ENCODE measurements around the gene LGALS1.

LGALS1 gene

DNA sequence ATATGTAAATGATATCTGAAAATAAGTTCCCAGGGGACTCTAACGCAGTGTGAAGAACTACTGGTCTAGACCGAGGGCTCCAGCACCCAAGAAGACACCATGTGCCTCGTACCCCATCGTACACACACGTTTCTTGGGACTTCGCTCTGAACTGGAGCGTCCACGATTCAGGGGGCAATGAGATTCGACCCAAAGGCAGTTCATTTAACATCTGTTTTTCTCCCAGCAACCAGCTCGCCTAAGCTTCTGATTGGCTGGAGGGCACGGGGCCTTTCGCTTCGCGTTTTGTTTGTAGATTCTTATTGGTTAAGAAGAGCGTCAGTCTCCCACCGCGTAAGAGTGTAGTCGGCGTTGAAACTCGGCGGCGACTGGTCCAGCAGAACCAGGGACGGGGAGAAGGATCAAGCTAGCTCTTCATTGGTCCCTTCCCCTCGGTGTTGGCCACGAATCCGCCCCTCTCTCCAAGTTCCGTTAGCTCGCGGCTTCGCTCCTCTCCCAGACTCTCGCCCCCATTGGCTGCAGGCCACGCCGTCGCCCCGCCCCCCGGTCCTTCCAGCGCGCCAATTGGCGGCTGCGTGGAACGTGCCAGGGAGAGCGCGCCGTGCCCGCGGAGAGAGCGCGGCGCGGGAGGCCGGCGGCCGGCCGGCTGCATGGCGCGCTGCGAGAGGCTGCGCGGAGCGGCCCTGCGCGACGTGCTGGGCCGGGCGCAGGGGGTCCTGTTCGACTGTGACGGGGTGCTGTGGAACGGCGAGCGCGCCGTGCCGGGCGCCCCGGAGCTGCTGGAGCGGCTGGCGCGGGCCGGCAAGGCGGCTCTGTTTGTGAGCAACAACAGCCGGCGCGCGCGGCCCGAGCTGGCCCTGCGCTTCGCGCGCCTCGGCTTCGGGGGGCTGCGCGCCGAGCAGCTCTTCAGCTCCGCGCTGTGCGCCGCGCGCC lies 17.0 kb upstream of the LGALS1 start, which contains the start of gene PDXP:
TSS of gene PDXP (plus strand) at position 591 of the 933 bp plus-strand sequence. CDS start at position 651, 60 bp downstream.
- TF ChIP-seq SPI1 (IDR thresholded peaks at IDR 0.05; ENCODE audit: borderline replicate concordance, low read depth) (no peak), POLR2AphosphoS5 (IDR thresholded peaks at IDR 0.05; ENCODE audit: low read depth) (no peak)
- DNase-seq (ENCODE audit: low read depth in 1 of 2, low spot score in 1 of 2): peak; percentile 100
- Histone ChIP-seq H3K27ac (replicated peaks) (peak within 1 kb of the TSS; percentile 62), H3K27me3 (ENCODE audit: insufficient read depth, poor library complexity, severe bottlenecking) (no peaks in the 10 kb centered on the region), H3K4me3 (replicated peaks; ENCODE audit: insufficient read depth, low read length) (peak within 1 kb of the TSS; percentile 92)

DNA sequence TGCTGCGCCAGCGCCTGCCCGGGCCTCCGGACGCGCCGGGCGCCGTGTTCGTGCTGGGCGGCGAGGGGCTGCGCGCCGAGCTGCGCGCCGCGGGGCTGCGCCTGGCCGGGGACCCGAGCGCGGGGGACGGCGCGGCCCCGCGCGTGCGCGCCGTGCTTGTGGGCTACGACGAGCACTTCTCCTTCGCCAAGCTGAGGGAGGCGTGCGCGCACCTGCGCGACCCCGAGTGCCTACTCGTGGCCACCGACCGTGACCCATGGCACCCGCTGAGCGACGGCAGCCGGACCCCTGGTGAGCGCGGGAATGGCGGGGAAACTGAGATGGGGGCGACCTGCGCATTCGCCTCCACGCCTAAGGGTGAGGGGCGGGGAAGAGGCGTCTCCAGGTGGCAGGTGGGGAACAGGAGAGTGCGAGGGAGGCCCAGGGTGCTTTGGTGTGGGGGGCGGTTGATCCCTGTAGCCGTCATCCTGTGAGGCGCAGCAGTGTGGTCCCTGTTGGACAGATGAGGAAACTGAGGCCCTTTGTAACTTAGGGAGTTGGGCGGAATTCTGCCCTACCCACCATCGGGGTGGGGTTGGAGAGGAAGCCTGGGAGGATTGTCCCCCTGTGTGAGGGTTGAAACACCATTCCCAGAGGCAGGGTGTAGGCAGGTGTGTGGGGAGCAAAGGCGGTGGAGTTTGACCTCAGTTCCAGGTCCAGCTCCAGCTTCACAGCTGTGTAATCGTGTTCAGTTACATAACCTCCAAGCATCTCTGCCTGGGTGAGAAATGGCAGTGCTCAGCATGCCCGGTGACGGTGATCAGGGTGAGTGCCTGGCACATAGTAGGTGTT lies 16.2 kb upstream of the LGALS1 start:
- peak in 1 of 2 experiments; percentile 50 for DNase-seq (ENCODE audit: low read depth in 1 of 2, low spot score in 1 of 2)
- Histone ChIP-seq H3K27ac (replicated peaks) (peak overlapping the region; percentile 57), H3K27me3 (ENCODE audit: insufficient read depth, poor library complexity, severe bottlenecking) (no peaks in the 10 kb centered on the region), H3K4me3 (replicated peaks; ENCODE audit: insufficient read depth, low read length) (peak overlapping the region; percentile 92)
- TF ChIP-seq, protein P1, sequence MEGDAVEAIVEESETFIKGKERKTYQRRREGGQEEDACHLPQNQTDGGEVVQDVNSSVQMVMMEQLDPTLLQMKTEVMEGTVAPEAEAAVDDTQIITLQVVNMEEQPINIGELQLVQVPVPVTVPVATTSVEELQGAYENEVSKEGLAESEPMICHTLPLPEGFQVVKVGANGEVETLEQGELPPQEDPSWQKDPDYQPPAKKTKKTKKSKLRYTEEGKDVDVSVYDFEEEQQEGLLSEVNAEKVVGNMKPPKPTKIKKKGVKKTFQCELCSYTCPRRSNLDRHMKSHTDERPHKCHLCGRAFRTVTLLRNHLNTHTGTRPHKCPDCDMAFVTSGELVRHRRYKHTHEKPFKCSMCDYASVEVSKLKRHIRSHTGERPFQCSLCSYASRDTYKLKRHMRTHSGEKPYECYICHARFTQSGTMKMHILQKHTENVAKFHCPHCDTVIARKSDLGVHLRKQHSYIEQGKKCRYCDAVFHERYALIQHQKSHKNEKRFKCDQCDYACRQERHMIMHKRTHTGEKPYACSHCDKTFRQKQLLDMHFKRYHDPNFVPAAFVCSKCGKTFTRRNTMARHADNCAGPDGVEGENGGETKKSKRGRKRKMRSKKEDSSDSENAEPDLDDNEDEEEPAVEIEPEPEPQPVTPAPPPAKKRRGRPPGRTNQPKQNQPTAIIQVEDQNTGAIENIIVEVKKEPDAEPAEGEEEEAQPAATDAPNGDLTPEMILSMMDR (IDR thresholded peaks at IDR 0.05; ENCODE audit: insufficient read depth, low read length): no peak
- TF ChIP-seq SPI1 (IDR thresholded peaks at IDR 0.05; ENCODE audit: borderline replicate concordance, low read depth) (peak; percentile 9; the same call in 1 of the 2 replicates), GABPA (IDR thresholded peaks at IDR 0.05; ENCODE audit: low read depth) (no peak), POLR2AphosphoS5 (IDR thresholded peaks at IDR 0.05; ENCODE audit: low read depth) (peak; percentile 32; the same call in 1 of the 2 replicates)
- TF ChIP-seq, protein P2, sequence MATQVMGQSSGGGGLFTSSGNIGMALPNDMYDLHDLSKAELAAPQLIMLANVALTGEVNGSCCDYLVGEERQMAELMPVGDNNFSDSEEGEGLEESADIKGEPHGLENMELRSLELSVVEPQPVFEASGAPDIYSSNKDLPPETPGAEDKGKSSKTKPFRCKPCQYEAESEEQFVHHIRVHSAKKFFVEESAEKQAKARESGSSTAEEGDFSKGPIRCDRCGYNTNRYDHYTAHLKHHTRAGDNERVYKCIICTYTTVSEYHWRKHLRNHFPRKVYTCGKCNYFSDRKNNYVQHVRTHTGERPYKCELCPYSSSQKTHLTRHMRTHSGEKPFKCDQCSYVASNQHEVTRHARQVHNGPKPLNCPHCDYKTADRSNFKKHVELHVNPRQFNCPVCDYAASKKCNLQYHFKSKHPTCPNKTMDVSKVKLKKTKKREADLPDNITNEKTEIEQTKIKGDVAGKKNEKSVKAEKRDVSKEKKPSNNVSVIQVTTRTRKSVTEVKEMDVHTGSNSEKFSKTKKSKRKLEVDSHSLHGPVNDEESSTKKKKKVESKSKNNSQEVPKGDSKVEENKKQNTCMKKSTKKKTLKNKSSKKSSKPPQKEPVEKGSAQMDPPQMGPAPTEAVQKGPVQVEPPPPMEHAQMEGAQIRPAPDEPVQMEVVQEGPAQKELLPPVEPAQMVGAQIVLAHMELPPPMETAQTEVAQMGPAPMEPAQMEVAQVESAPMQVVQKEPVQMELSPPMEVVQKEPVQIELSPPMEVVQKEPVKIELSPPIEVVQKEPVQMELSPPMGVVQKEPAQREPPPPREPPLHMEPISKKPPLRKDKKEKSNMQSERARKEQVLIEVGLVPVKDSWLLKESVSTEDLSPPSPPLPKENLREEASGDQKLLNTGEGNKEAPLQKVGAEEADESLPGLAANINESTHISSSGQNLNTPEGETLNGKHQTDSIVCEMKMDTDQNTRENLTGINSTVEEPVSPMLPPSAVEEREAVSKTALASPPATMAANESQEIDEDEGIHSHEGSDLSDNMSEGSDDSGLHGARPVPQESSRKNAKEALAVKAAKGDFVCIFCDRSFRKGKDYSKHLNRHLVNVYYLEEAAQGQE (IDR thresholded peaks at IDR 0.05; ENCODE audit: insufficient replicate concordance, low read depth): no peak

DNA sequence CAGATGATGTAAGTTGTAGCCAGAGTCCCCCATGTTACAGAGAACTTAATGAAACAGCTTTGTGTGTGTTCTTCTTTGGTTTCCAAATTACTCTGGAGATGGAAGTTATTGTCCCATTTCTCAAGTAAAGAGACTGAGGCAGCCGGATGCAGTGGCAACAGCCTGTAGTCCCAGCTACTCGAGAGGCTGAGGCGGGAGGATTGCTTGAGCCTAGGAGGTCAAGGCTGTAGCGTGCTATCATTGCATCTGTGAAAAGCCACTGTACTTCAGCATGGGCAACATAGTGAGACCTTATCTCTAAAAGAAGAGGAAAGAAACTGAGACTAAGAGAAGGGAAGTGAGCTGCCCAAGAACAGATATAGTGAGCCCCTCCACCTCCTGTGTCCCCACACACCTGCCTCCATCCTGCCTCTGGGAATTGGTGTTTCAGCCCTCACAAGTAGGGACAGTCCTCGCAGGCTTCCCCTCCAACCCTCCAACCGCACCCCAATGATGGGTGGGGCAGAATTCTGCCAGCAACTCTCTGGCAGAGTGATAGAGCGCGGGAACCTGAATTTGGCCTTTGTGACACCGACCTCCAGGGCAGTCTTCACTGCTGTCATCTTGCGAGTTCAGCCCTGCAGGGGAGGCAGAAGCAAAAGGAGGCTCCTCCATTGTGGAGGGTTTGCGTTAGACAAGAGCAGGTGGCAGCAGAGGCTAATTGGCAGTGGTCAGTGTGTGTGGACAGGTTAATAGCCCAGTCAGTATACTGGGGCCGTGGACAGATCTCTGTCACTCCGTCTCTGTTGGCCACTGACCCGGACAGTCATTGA lies 15.3 kb upstream of the LGALS1 start:
- DNase-seq (ENCODE audit: low read depth in 1 of 2, low spot score in 1 of 2): no peak
- Histone ChIP-seq H3K4me3 (replicated peaks; ENCODE audit: insufficient read depth, low read length) (peak overlapping the region; percentile 92), H3K27ac (replicated peaks) (no peak overlapping the region), H3K27me3 (ENCODE audit: insufficient read depth, poor library complexity, severe bottlenecking) (no peaks in the 10 kb centered on the region)
- TF ChIP-seq, protein P2 (IDR thresholded peaks at IDR 0.05; ENCODE audit: insufficient replicate concordance, low read depth): no peak
- TF ChIP-seq, protein P1 (IDR thresholded peaks at IDR 0.05; ENCODE audit: insufficient read depth, low read length): no peak
- TF ChIP-seq GABPA (IDR thresholded peaks at IDR 0.05; ENCODE audit: low read depth) (no peak), POLR2AphosphoS5 (IDR thresholded peaks at IDR 0.05; ENCODE audit: low read depth) (no peak), SPI1 (IDR thresholded peaks at IDR 0.05; ENCODE audit: borderline replicate concordance, low read depth) (no peak)
